Endothelial cell of umbilical vein (primary cell): ENCODE measurements around the gene POC5. TPM values are rescaled to one million over a fixed set of nuclear protein-coding genes. Genes with fewer than 3 reads are reported as not detected.
"Not testable (repeated sequence)": the region's sequence is repeated elsewhere in the genome, so short reads cannot be mapped to it uniquely, and the experiment has no call there.

Experiments
- BruUV-seq: library from RNA; stranded (reverse); fragments of 400-500 nt; replicated peaks from 2 replicates; lab custom pipeline; 2021; lab: Mats Ljungman, UMichigan
- CTCF ChIA-PET: fragments of 300-600, 350-600 bp; sonication (Branson Sonifier 250); formaldehyde crosslinking; loops from one replicate; lab custom pipeline; 2021; ENCODE audit warnings: antibody characterized with exemption, inconsistent platforms; lab: Charles Lee
- POLR2A ChIA-PET: fragments of 300-600, 350-600 bp; sonication (Branson Sonifier 250); formaldehyde crosslinking; loops from one replicate; lab custom pipeline; 2021; ENCODE audit warnings: antibody characterized with exemption, inconsistent platforms; lab: Charles Lee
- DNase-seq: peaks from one replicate; pipeline ENCODE4 v3.0.0-alpha.2; 2011; ENCODE audit warnings: low read depth, low spot score
- FAIRE-seq: peaks from 2 replicates; lab custom pipeline; 2011; peaks lifted over from hg19 to GRCh38; lab: Jason Lieb, UNC
- H2AFZ ChIP-seq: 2 replicates; pipeline ENCODE4 v1.6.0; 2012; ENCODE audit warnings: low read depth, low read length, control low read depth, inconsistent platforms
- H3K27ac ChIP-seq: 2 replicates; pipeline ENCODE4 v1.5.1; 2011; ENCODE audit warnings: low read depth, mild to moderate bottlenecking, control low read depth, low read length, moderate library complexity; ENCODE audit not compliant: insufficient read depth
- H3K27me3 ChIP-seq, 2 experiments: 2 replicates each; pipeline versions ENCODE4 v1.6.0 to v1.6.1; 2011; ENCODE audit warnings: low read length in 2 of 2, mixed read lengths in 1 of 2; ENCODE audit not compliant: control insufficient read depth in 2 of 2, insufficient read depth in 2 of 2
- H3K36me3 ChIP-seq, 2 experiments: 2 replicates in 1 of 2; 3 replicates in 1 of 2; pipeline ENCODE4 v1.5.1; 2011; ENCODE audit warnings: low read length in 2 of 2, mild to moderate bottlenecking in 1 of 2, moderate library complexity in 1 of 2; ENCODE audit not compliant: control insufficient read depth in 2 of 2, insufficient read depth in 2 of 2; ENCODE audit errors: extremely low read depth in 1 of 2
- H3K4me1 ChIP-seq: 3 replicates; pipeline ENCODE4 v1.5.1; 2011; ENCODE audit warnings: mild to moderate bottlenecking, low read length; ENCODE audit not compliant: control insufficient read depth, insufficient read depth; ENCODE audit errors: extremely low read depth
- H3K4me2 ChIP-seq: 2 replicates; pipeline ENCODE4 v1.6.1; 2011; ENCODE audit warnings: low read length, control low read depth, mixed read lengths; ENCODE audit not compliant: insufficient read depth
- H3K4me3 ChIP-seq, 3 experiments: fragments of 200-600 bp in 1 of 3; sonication (generic), shearing (Covaris generic) in 1 of 3; replicated peaks in 1 of 3; 2 replicates each; pipeline ENCODE4 v1.5.1; 2011 to 2016; ENCODE audit warnings: control low read depth in 3 of 3, low read length in 3 of 3, mild to moderate bottlenecking in 2 of 3, inconsistent platforms in 1 of 3, low read depth in 1 of 3, moderate library complexity in 1 of 3; ENCODE audit not compliant: insufficient read depth in 1 of 3
- H3K79me2 ChIP-seq: 2 replicates; pipeline ENCODE4 v1.6.0; 2012; ENCODE audit warnings: low read length, inconsistent platforms; ENCODE audit not compliant: control insufficient read depth, insufficient read depth
- H3K9ac ChIP-seq: replicated peaks from 2 replicates; pipeline ENCODE3; 2011; ENCODE audit warnings: low read length, control low read depth; ENCODE audit not compliant: insufficient read depth; ENCODE audit errors: extremely low read depth
- H3K9me1 ChIP-seq: replicated peaks from 3 replicates; pipeline ENCODE4 v1.6.0; 2011; ENCODE audit warnings: mild to moderate bottlenecking, low read length; ENCODE audit not compliant: control insufficient read depth, insufficient read depth; ENCODE audit errors: extremely low read depth
- H3K9me3 ChIP-seq: replicated peaks from 2 replicates; pipeline ENCODE4 v1.5.1; 2012; ENCODE audit warnings: low read length, inconsistent platforms; ENCODE audit not compliant: control insufficient read depth, insufficient read depth
- H4K20me1 ChIP-seq: replicated peaks from 2 replicates; pipeline ENCODE3; 2011; ENCODE audit warnings: mild to moderate bottlenecking, low read length; ENCODE audit not compliant: control insufficient read depth, insufficient read depth; ENCODE audit errors: extremely low read depth
- CTCF ChIP-seq, 2 donors: IDR thresholded peaks; 1 replicate in 1 of 2; 2 replicates in 1 of 2; pipeline ENCODE4 v1.5.1; 2011; ENCODE audit warnings: low read length in 2 of 2, mild to moderate bottlenecking in 2 of 2, moderate library complexity in 2 of 2, control low read depth in 1 of 2, inconsistent platforms in 1 of 2, low read depth in 1 of 2; ENCODE audit not compliant: insufficient read depth in 1 of 2; ENCODE audit errors: extremely low read depth in 1 of 2
- EZH2 ChIP-seq: IDR thresholded peaks from 2 replicates; pipeline ENCODE4 v1.6.1; 2012; ENCODE audit warnings: borderline replicate concordance, low read depth, mild to moderate bottlenecking, moderate library complexity, low read length, inconsistent platforms; ENCODE audit not compliant: severe bottlenecking
- FOS ChIP-seq: IDR thresholded peaks from 2 replicates; pipeline ENCODE4 v1.6.1; 2011; ENCODE audit warnings: mild to moderate bottlenecking, low read length, moderate library complexity, borderline replicate concordance; ENCODE audit not compliant: insufficient read depth
- GATA2 ChIP-seq: IDR thresholded peaks from 2 replicates; pipeline ENCODE4 v1.7.0; 2011; ENCODE audit warnings: low read depth, mild to moderate bottlenecking, moderate library complexity, mixed read lengths, low read length; ENCODE audit not compliant: insufficient read length, insufficient read depth
- JUN ChIP-seq: IDR thresholded peaks from 2 replicates; pipeline ENCODE4 v1.6.1; 2011; ENCODE audit warnings: borderline replicate concordance, low read depth; ENCODE audit not compliant: insufficient read length, insufficient read depth
- MAX ChIP-seq: IDR thresholded peaks from 2 replicates; pipeline ENCODE4 v1.6.1; 2011; ENCODE audit not compliant: insufficient read depth, insufficient read length
- MYC ChIP-seq: IDR thresholded peaks from one replicate; pipeline ENCODE4 v1.6.1; 2011; ENCODE audit warnings: mild to moderate bottlenecking, low read depth, low read length
- POLR2A ChIP-seq: IDR thresholded peaks from 2 replicates; pipeline ENCODE4 v1.6.1; 2012; ENCODE audit warnings: low read depth, mild to moderate bottlenecking, control low read depth, low read length
- POLR2AphosphoS5 ChIP-seq: IDR thresholded peaks from 2 replicates; pipeline ENCODE4 v1.6.1; 2012; ENCODE audit warnings: low read depth, mild to moderate bottlenecking, control low read depth, low read length, moderate library complexity; ENCODE audit not compliant: insufficient read depth
- dilution Hi-C: fragments of 300-500 bp; cut with MboI; formaldehyde crosslinking; loops from one replicate; pipeline ENCODE4 v1.15.0; 2019; ENCODE audit warnings: low sequenced_read_pairs; ENCODE audit not compliant: extremely low pct_ligation_motif_present
- intact Hi-C: fragments of 100-400 bp; cut with micrococcal nuclease; formaldehyde crosslinking; loops from one replicate; pipeline ENCODE4 v1.10.0; 2022
- polyA plus RNA-seq, 4 experiments: library from polyadenylated mRNA; depleted of rRNA in 3 of 4; stranded (reverse) in 3 of 4; unstranded in 1 of 4; fragments of >200 nt; gene quantifications; 2 replicates each; pipeline versions ENCODE4 v1.2.1 to v1.2.3, GENCODE V29; 2011 to 2012; ENCODE audit warnings: missing spikeins in 1 of 4
- total RNA-seq: library from RNA; stranded (reverse); gene quantifications from 2 replicates; pipeline ENCODE4 v1.2.3, GENCODE V29; 2021

The POC5 gene
- total and polyA plus RNA-seq, 2 donors (not counting 3 experiments of a cell fraction or from before 2014, with no cell fraction given), result 8.3 to 15.9 TPM

GRCh38 chr5:75701856-75702255 is 15.4 kb downstream of the POC5 start:
- no peaks in the 10 kb centered on the region for H3K9me1 ChIP-seq
- no peak overlapping the region for H3K9ac ChIP-seq
- H3K4me2 ChIP-seq, result no peak overlapping the region
- intact Hi-C loops, result no loop called here
- no TSS peak for BruUV-seq
- no peaks in the 10 kb centered on the region for H3K27me3 ChIP-seq
- TF ChIP-seq POLR2AphosphoS5 (no peak), POLR2A (no peak), EZH2 (no peak), CTCF (IDR thresholded peaks at IDR 0.05; ENCODE audit: extremely low read depth in 1 of 2, insufficient read depth in 1 of 2, low read depth in 1 of 2, low read length in 2 of 2) (no peak), FOS (no peak), JUN (no peak), GATA2 (no peak), MYC (no peak), MAX (no peak)
- peaks cover 2 to 3% of the 10 kb centered on the region in 2 experiments for H3K36me3 ChIP-seq
- no peaks in the 10 kb centered on the region for H4K20me1 ChIP-seq
- dilution Hi-C loops, result no loop called here
- no peak overlapping the region for H3K27ac ChIP-seq
- H3K4me1 ChIP-seq, result no peaks in the 10 kb centered on the region
- no peak for FAIRE-seq
- no peaks in the 10 kb centered on the region for H3K9me3 ChIP-seq
- no peak overlapping the region for H3K4me3 ChIP-seq
- POLR2A ChIA-PET, result no interaction called here
- CTCF ChIA-PET, result no interaction called here
- no peak for DNase-seq
- H2AFZ ChIP-seq, result no peak overlapping the region
- H3K79me2 ChIP-seq, result no peaks in the 10 kb centered on the region

GRCh38 chr5:75695472-75696351 is 21.5 kb downstream of the POC5 start:
- H3K27me3 ChIP-seq, H3K79me2 ChIP-seq, H3K4me3 ChIP-seq, H3K4me1 ChIP-seq, H3K27ac ChIP-seq, H3K4me2 ChIP-seq, dilution Hi-C loops, H3K36me3 ChIP-seq, FAIRE-seq, H3K9me1 ChIP-seq, H4K20me1 ChIP-seq, H2AFZ ChIP-seq, H3K9ac ChIP-seq, BruUV-seq, intact Hi-C loops, H3K9me3 ChIP-seq, DNase-seq, POLR2A ChIA-PET: not testable (repeated sequence)
- CTCF ChIA-PET, result interaction anchor here (2.3 kb wide), 1 partner anchor 15 kb away, joined by 12 read pairs; no protein-coding TSS in a partner anchor
